Ovary (tissue), 9 donors: ENCODE data around the gene DISC1. TPM values are rescaled to one million over a fixed set of nuclear protein-coding genes. Genes with fewer than 3 reads are reported as not detected.
"Not testable (repeated sequence)": the region's sequence is repeated elsewhere in the genome, so short reads cannot be mapped to it uniquely, and the experiment has no call there.

Experiments
- DNase-seq, 5 donors: peaks; one replicate each; pipeline ENCODE4 v3.0.0-alpha.2; 2019 to 2020
- H3K27ac ChIP-seq, 2 donors: fragments of 200-600 bp; one replicate each; pipeline versions ENCODE4 v1.5.1 to v1.8.0; 2019 to 2022
- H3K27me3 ChIP-seq: fragments of 200-600 bp; one replicate; pipeline ENCODE4 v1.8.0; 2022
- H3K36me3 ChIP-seq: fragments of 200-600 bp; sonication (generic); one replicate; pipeline ENCODE4 v1.5.1; 2019
- H3K4me1 ChIP-seq: one replicate; pipeline ENCODE4 v1.8.1; 2013; ENCODE audit warnings: mild to moderate bottlenecking, moderate library complexity; ENCODE audit not compliant: insufficient read depth
- H3K4me3 ChIP-seq: fragments of 200-600 bp; sonication (generic); one replicate; pipeline ENCODE4 v1.5.1; 2017
- H3K9me3 ChIP-seq, 2 donors: fragments of 200-600 bp in 1 of 2; sonication (generic) in 1 of 2; one replicate each; pipeline versions ENCODE4 v1.5.1 to v1.8.1; 2013 to 2019; ENCODE audit warnings: mild to moderate bottlenecking in 1 of 2, moderate library complexity in 1 of 2
- EP300 ChIP-seq: sonication (generic); formaldehyde crosslinking; IDR thresholded peaks from one replicate; pipeline ENCODE4 v1.6.1; 2017; ENCODE audit warnings: antibody characterized with exemption
- POLR2A ChIP-seq: fragments of 450-650 bp; IDR thresholded peaks from one replicate; pipeline ENCODE4 v1.6.1; 2017; ENCODE audit warnings: antibody characterized with exemption, mild to moderate bottlenecking, moderate library complexity
- WGBS, 3 donors: extraction: QIAGEN DNeasy Blood & Tissue Kit in 1 of 3; methylation state at CpG; one replicate each; pipeline versions ENCODE4 v1.1.5 to v1.1.7; 2013 to 2017; 5-methylcytosine and 5-hydroxymethylcytosine counted together
- intact Hi-C, 4 donors: fragments of 100-400 bp; cut with DNase I; formaldehyde crosslinking; loops; one replicate each; pipeline versions ENCODE4 v1.11.0 to v1.15.1; 2022 to 2023
- polyA plus RNA-seq, 2 donors: library from polyadenylated mRNA; stranded (reverse); fragments of 200-250 nt in 1 of 2; fragments of 350-450 nt in 1 of 2; fragmentation: Illumina TruSeq in 1 of 2; extraction: RNeasy Lipid Tissue Mini Kit (QIAGEN cat#74804) in 1 of 2; gene quantifications; one replicate each; pipeline ENCODE4 v1.2.3, GENCODE V29; 2013 to 2014
- total RNA-seq, 7 donors: library from RNA; depleted of rRNA in 2 of 7; stranded (reverse); fragments of >200 nt in 2 of 7; fragmentation: NEBNext Ultra II Directional in 3 of 7; extraction: Animal tissue kit (Norgen Biotek cat#: 25700) in 3 of 7; gene quantifications; one replicate each; pipeline versions ENCODE4 v1.1.0 to v1.2.4, GENCODE V29; 2016 to 2023
- TF ChIP-seq, protein P1 (sequence below), 3 donors: fragments of 450-650 bp in 2 of 3; fragments of 200-600 bp in 1 of 3; IDR thresholded peaks; one replicate each; pipeline versions ENCODE4 v1.5.1 to v1.8.0; 2016 to 2022; ENCODE audit warnings: antibody characterized with exemption in 3 of 3, mild to moderate bottlenecking in 1 of 3
- donor health status: DM: no; HTN: no; CAD: no; lungs with moderate emphysema.
- donor health status: DM: no; HTN: no; CAD: no.
- donor health status: Bipolar disorder and iron deficiency.
- donor health status: DM: yes; HTN: yes; CAD: no.
- donor health status: DM: no; HTN: no; CAD: no.
- donor health status: DM: yes; HTN: yes; CAD: no.

DISC1 gene
- total and polyA plus RNA-seq, 9 donors: 3.0 to 24.3 (median 13.0) TPM

DNA sequence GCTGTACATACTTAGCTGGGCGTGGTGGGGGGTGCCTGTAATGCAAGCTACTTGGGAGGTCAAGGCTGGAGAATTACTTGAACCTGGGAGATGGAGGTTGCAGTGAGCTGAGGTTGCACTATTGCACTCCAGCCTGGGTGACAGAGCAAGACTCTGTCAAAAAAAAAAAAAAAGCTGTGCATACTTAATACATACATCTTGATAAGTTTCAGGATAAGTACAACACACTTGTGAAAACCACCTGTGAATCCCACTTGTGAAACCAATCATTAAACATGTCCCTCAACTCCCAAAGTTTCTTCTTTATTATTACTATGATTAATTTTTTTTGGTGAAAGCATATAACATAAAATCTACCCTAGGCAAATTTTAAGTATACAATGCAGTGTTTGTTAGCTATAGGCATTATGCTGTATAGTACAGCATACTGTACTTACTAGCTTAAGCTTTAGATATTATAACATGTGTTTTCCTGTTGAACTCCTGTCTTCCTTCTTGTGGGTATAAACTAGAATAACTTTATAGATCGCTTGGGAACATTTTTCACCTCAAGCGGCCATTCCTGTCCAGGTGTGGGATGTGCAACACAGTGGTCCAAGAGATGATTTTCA is 41.4 kb downstream of the DISC1 start:
- intact Hi-C loops: no loop called here
- 93 to 96% (median 96%) methylated on average over 3 of the region's 3 CpGs for WGBS, 3 donors
- no peaks in the 10 kb centered on the region for H3K9me3 ChIP-seq
- no peak overlapping the region for H3K27ac ChIP-seq
- DNase-seq: no peak
- H3K4me3 ChIP-seq: no peak overlapping the region
- H3K36me3 ChIP-seq: no peaks in the 10 kb centered on the region
- no peaks in the 10 kb centered on the region for H3K27me3 ChIP-seq
- no peak for TF ChIP-seq EP300
- TF ChIP-seq, protein P1, sequence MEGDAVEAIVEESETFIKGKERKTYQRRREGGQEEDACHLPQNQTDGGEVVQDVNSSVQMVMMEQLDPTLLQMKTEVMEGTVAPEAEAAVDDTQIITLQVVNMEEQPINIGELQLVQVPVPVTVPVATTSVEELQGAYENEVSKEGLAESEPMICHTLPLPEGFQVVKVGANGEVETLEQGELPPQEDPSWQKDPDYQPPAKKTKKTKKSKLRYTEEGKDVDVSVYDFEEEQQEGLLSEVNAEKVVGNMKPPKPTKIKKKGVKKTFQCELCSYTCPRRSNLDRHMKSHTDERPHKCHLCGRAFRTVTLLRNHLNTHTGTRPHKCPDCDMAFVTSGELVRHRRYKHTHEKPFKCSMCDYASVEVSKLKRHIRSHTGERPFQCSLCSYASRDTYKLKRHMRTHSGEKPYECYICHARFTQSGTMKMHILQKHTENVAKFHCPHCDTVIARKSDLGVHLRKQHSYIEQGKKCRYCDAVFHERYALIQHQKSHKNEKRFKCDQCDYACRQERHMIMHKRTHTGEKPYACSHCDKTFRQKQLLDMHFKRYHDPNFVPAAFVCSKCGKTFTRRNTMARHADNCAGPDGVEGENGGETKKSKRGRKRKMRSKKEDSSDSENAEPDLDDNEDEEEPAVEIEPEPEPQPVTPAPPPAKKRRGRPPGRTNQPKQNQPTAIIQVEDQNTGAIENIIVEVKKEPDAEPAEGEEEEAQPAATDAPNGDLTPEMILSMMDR (IDR thresholded peaks at IDR 0.05): no peak
- TF ChIP-seq POLR2A: no peak
- H3K4me1 ChIP-seq: no peaks in the 10 kb centered on the region

- H3K36me3 ChIP-seq: no peaks in the 10 kb centered on the region
- no peaks in the 10 kb centered on the region for H3K9me3 ChIP-seq
- DNase-seq: no peak
- no peaks in the 10 kb centered on the region for H3K27me3 ChIP-seq
- H3K4me1 ChIP-seq: no peaks in the 10 kb centered on the region
- intact Hi-C loops: no loop called here
- no peak overlapping the region for H3K27ac ChIP-seq
- TF ChIP-seq EP300 (no peak), POLR2A (no peak)
- TF ChIP-seq, protein P1 (IDR thresholded peaks at IDR 0.05): no peak
- H3K4me3 ChIP-seq: no peak overlapping the region
These were observed 42.2 kb downstream of the DISC1 start for GRCh38 chr1:231668826-231669225.

- H3K27me3 ChIP-seq, H3K27ac ChIP-seq, H3K36me3 ChIP-seq, H3K4me3 ChIP-seq, H3K9me3 ChIP-seq, intact Hi-C loops, H3K4me1 ChIP-seq, DNase-seq: not testable (repeated sequence)
- WGBS, 3 donors: 72 to 90% (median 88%) methylated on average over 4 of the region's 4 CpGs
These were observed 43.5 kb downstream of the DISC1 start for GRCh38 chr1:231669864-231670621.

GRCh38 chr1:231670755-231671154 is 44.2 kb downstream of the DISC1 start:
- Histone ChIP-seq H3K9me3 (no peaks in the 10 kb centered on the region), H3K36me3 (no peaks in the 10 kb centered on the region), H3K27ac (no peak overlapping the region), H3K4me3 (no peak overlapping the region), H3K27me3 (no peaks in the 10 kb centered on the region), H3K4me1 (no peaks in the 10 kb centered on the region)
- intact Hi-C loops: no loop called here
- no peak for DNase-seq
- TF ChIP-seq, protein P1 (IDR thresholded peaks at IDR 0.05): no peak
- no peak for TF ChIP-seq EP300
- no peak for TF ChIP-seq POLR2A
- WGBS, 3 donors: 97 to 100% (median 98%) methylated on average over 1 of the region's 1 CpG

DNA sequence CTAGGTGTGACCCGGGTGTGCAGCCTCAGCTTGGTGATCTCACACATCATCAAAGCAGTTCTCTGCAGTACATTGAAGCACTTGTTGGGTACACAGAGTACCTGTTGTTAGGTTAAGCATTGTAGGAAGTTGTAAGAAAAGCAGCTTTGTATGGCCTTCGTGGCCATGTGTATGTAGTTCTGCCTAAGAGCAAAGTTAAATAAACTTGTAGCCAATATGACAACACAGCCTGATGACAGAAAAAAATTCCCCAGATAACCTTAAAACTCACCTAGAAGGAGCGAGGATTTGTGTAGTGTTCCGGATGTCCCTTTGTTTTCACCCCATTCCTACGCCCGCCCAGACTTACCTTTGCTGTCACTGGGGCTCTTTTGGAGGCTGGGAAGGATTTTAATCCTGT is 48.0 kb downstream of the DISC1 start:
- no peak overlapping the region for H3K4me3 ChIP-seq
- no peaks in the 10 kb centered on the region for H3K9me3 ChIP-seq
- 94 to 96% (median 95%) methylated on average over 6 of the region's 6 CpGs for WGBS, 3 donors
- H3K4me1 ChIP-seq: peaks cover 2% of the 10 kb centered on the region
- H3K27ac ChIP-seq: no peak overlapping the region
- TF ChIP-seq POLR2A: no peak
- TF ChIP-seq, protein P1 (IDR thresholded peaks at IDR 0.05): no peak
- intact Hi-C loops: no loop called here
- DNase-seq: no peak
- no peaks in the 10 kb centered on the region for H3K36me3 ChIP-seq
- no peaks in the 10 kb centered on the region for H3K27me3 ChIP-seq
